SK-N-SH (cell line): ENCODE results near the gene PDE4B. TPM values are rescaled to one million over a fixed set of nuclear protein-coding genes. Genes with fewer than 3 reads are reported as not detected.

ENCODE experiments used
- CTCF ChIA-PET: fragments of 300-600, 350-600 bp; formaldehyde crosslinking; extraction: SDS; loops from one replicate; lab custom pipeline; 2021; lab: Yijun Ruan, JAX
- POLR2A ChIA-PET: fragments of 350-600 bp; sonication (Branson Sonifier 250); formaldehyde crosslinking; extraction: SDS; loops from one replicate; lab custom pipeline; 2020; ENCODE audit warnings: antibody characterized with exemption, inconsistent platforms; lab: Yijun Ruan, JAX
- DNase-seq: peaks from one replicate; pipeline ENCODE4 v3.0.0; 2012
- H2AFZ ChIP-seq: fragments of 200-600 bp; sonication (generic); 2 replicates; pipeline ENCODE4 v1.8.1; 2016; ENCODE audit warnings: antibody characterized with exemption, mild to moderate bottlenecking, low read depth
- H3F3A ChIP-seq: fragments of 200-600 bp; sonication (generic); replicated peaks from 2 replicates; pipeline ENCODE3; 2016; ENCODE audit warnings: antibody characterized with exemption, mild to moderate bottlenecking; ENCODE audit not compliant: insufficient read depth
- H3K27ac ChIP-seq, 2 experiments: fragments of 200-500 bp in 1 of 2; fragments of 200-600 bp in 1 of 2; sonication (Bioruptor generic) in 1 of 2; sonication (generic), shearing (Covaris generic) in 1 of 2; 2 replicates each; pipeline versions ENCODE4 v1.5.1 to v1.6.1; 2014 to 2016; ENCODE audit warnings: low read depth in 2 of 2, inconsistent platforms in 1 of 2, low read length in 1 of 2, mild to moderate bottlenecking in 1 of 2, mixed read lengths in 1 of 2
- H3K27me3 ChIP-seq: fragments of 200-600 bp; sonication (generic), shearing (Covaris generic); 2 replicates; pipeline ENCODE4 v1.6.1; 2016; ENCODE audit warnings: mixed run types; ENCODE audit not compliant: insufficient read depth
- H3K36me3 ChIP-seq, 2 experiments: fragments of 200-500 bp in 1 of 2; fragments of 200-600 bp in 1 of 2; sonication (Bioruptor generic) in 1 of 2; sonication (generic) in 1 of 2; replicated peaks in 1 of 2; 2 replicates each; pipeline versions ENCODE3 to v1.5.1; 2014 to 2016; ENCODE audit warnings: low read length in 1 of 2, mild to moderate bottlenecking in 1 of 2; ENCODE audit not compliant: insufficient read depth in 2 of 2, control insufficient read depth in 1 of 2
- H3K4me1 ChIP-seq, 2 experiments: fragments of 200-500 bp in 1 of 2; fragments of 200-600 bp in 1 of 2; sonication (Bioruptor generic) in 1 of 2; sonication (generic), shearing (Covaris generic) in 1 of 2; 2 replicates each; pipeline versions ENCODE4 v1.5.1 to v1.6.1; 2014 to 2016; ENCODE audit warnings: low read depth in 1 of 2, low read length in 1 of 2, mixed run types in 1 of 2; ENCODE audit not compliant: insufficient read depth in 2 of 2, control insufficient read depth in 1 of 2
- H3K4me2 ChIP-seq: fragments of 200-600 bp; sonication (generic), shearing (Covaris generic); 2 replicates; pipeline ENCODE4 v1.6.1; 2017; ENCODE audit warnings: mixed run types
- H3K4me3 ChIP-seq, 2 experiments: fragments of 200-500 bp in 1 of 2; fragments of 200-600 bp in 1 of 2; sonication (Bioruptor generic) in 1 of 2; sonication (generic), shearing (Covaris generic) in 1 of 2; 2 replicates each; pipeline versions ENCODE4 v1.5.1 to v1.8.1; 2014 to 2016; ENCODE audit warnings: low read depth in 2 of 2, inconsistent platforms in 1 of 2, low read length in 1 of 2, mild to moderate bottlenecking in 1 of 2, mixed read lengths in 1 of 2, moderate library complexity in 1 of 2
- H3K79me2 ChIP-seq: fragments of 200-600 bp; sonication (generic); 2 replicates; pipeline ENCODE4 v1.8.1; 2017; ENCODE audit warnings: mild to moderate bottlenecking; ENCODE audit not compliant: insufficient read depth
- H3K9ac ChIP-seq: fragments of 200-600 bp; sonication (generic); 2 replicates; pipeline ENCODE4 v1.6.1; 2017; ENCODE audit warnings: mixed run types
- H3K9me2 ChIP-seq: fragments of 200-600 bp; sonication (generic); 2 replicates; pipeline ENCODE4 v1.6.1; 2017; ENCODE audit warnings: mixed run types
- H3K9me3 ChIP-seq: fragments of 200-600 bp; sonication (generic); 2 replicates; pipeline ENCODE4 v1.6.1; 2017; ENCODE audit warnings: mixed run types, mild to moderate bottlenecking, moderate library complexity
- H4K20me1 ChIP-seq: fragments of 200-600 bp; sonication (generic); 2 replicates; pipeline ENCODE4 v1.6.1; 2017; ENCODE audit warnings: mild to moderate bottlenecking, mixed run types; ENCODE audit not compliant: insufficient read depth
- CHD2 ChIP-seq: fragments of 150-350 bp; IDR thresholded peaks from 2 replicates; pipeline ENCODE4 v1.6.1; 2018; ENCODE audit warnings: low read length; ENCODE audit not compliant: partially characterized antibody
- ELF1 ChIP-seq: IDR thresholded peaks from 2 replicates; pipeline ENCODE4 v1.4.0; 2012
- EZH2phosphoT487 ChIP-seq: fragments of 200-600 bp; sonication (generic); IDR thresholded peaks from 2 replicates; pipeline ENCODE4 v1.6.1; 2017; ENCODE audit warnings: low read depth, mixed run types, mild to moderate bottlenecking, antibody characterized with exemption, moderate library complexity, borderline replicate concordance
- FOSL2 ChIP-seq: IDR thresholded peaks from 2 replicates; pipeline ENCODE4 v1.4.0; 2012; ENCODE audit warnings: low read depth, mild to moderate bottlenecking, moderate library complexity, borderline replicate concordance
- FOXM1 ChIP-seq: IDR thresholded peaks from 2 replicates; pipeline ENCODE4 v1.4.0; 2012; ENCODE audit warnings: low read depth, mild to moderate bottlenecking
- MXI1 ChIP-seq: IDR thresholded peaks from 2 replicates; pipeline ENCODE4 v1.6.1; 2012; ENCODE audit warnings: mild to moderate bottlenecking, low read depth, low read length, improper control_type of control experiment
- POLR2AphosphoS5 ChIP-seq: IDR thresholded peaks from 2 replicates; pipeline ENCODE4 v1.6.1; 2012; ENCODE audit warnings: low read depth, low read length
- RAD21 ChIP-seq: IDR thresholded peaks from 2 replicates; pipeline ENCODE4 v1.6.1; 2012; ENCODE audit warnings: mild to moderate bottlenecking, low read length
- RCOR1 ChIP-seq: fragments of 150-350 bp; IDR thresholded peaks from 2 replicates; pipeline ENCODE4 v1.6.1; 2017; ENCODE audit warnings: antibody characterized with exemption, low read length
- RFX5 ChIP-seq: IDR thresholded peaks from 2 replicates; pipeline ENCODE4 v1.6.1; 2012; ENCODE audit warnings: mild to moderate bottlenecking, improper control_type of control experiment, low read length
- SIN3A ChIP-seq: IDR thresholded peaks from 2 replicates; pipeline ENCODE4 v1.6.1; 2012; ENCODE audit warnings: low read depth, mild to moderate bottlenecking, low read length, moderate library complexity, borderline replicate concordance
- TCF12 ChIP-seq: IDR thresholded peaks from 2 replicates; pipeline ENCODE4 v1.4.0; 2012
- TEAD4 ChIP-seq: IDR thresholded peaks from 2 replicates; pipeline ENCODE4 v1.4.0; 2012; ENCODE audit warnings: mild to moderate bottlenecking, borderline replicate concordance; ENCODE audit not compliant: insufficient read depth
- YY1 ChIP-seq: IDR thresholded peaks from 2 replicates; pipeline ENCODE4 v1.4.0; 2012; ENCODE audit warnings: low read depth, mild to moderate bottlenecking
- ZBTB33 ChIP-seq: IDR thresholded peaks from 2 replicates; pipeline ENCODE4 v1.4.0; 2012; ENCODE audit warnings: low read depth, borderline replicate concordance
- WGBS: methylation state at CpG from one replicate; pipeline ENCODE4 v1.1.6; 2017; ENCODE audit warnings: low lambda C conversion rate; 5-methylcytosine and 5-hydroxymethylcytosine counted together
- polyA plus RNA-seq, 3 experiments: library from polyadenylated mRNA; depleted of rRNA; stranded (reverse); fragments of >200 nt; gene quantifications; 2 replicates each; pipeline ENCODE4 v1.2.3, GENCODE V29; 2012
- TF ChIP-seq, protein P1 (sequence below): fragments of 150-350 bp; IDR thresholded peaks from 2 replicates; pipeline ENCODE4 v1.6.1; 2017; ENCODE audit warnings: antibody characterized with exemption, low read length, low read depth, borderline replicate concordance
- TF ChIP-seq, protein P2 (sequence below): IDR thresholded peaks from 2 replicates; pipeline ENCODE4 v1.4.0; 2012; ENCODE audit warnings: low read depth
- TF ChIP-seq, protein P3 (sequence below): IDR thresholded peaks from 2 replicates; pipeline ENCODE4 v1.6.1; 2012; ENCODE audit warnings: mild to moderate bottlenecking, low read depth, low read length, moderate library complexity
- TF ChIP-seq, protein P4 (sequence below): fragments of 200-600 bp; sonication (generic); IDR thresholded peaks from 2 replicates; pipeline ENCODE4 v1.6.1; 2017; ENCODE audit warnings: antibody characterized with exemption, mild to moderate bottlenecking, moderate library complexity

PDE4B gene
- polyA plus RNA-seq, 1 of the 3 experiments (the other 2 are of a cell fraction): 1.9 TPM

- H3K36me3 ChIP-seq: no peaks in the 10 kb centered on the region
- no peaks in the 10 kb centered on the region for H4K20me1 ChIP-seq
- ChIA-PET CTCF (no interaction called here), POLR2A (no interaction called here)
- DNase-seq: no peak
- H3K27ac ChIP-seq: no peak overlapping the region
- no peaks in the 10 kb centered on the region for H3K27me3 ChIP-seq
- H2AFZ ChIP-seq: no peak overlapping the region
- H3K4me2 ChIP-seq: no peak overlapping the region
- TF ChIP-seq RAD21: no peak
- TF ChIP-seq CHD2: no peak
- TF ChIP-seq EZH2phosphoT487: no peak
- TF ChIP-seq, protein P1, sequence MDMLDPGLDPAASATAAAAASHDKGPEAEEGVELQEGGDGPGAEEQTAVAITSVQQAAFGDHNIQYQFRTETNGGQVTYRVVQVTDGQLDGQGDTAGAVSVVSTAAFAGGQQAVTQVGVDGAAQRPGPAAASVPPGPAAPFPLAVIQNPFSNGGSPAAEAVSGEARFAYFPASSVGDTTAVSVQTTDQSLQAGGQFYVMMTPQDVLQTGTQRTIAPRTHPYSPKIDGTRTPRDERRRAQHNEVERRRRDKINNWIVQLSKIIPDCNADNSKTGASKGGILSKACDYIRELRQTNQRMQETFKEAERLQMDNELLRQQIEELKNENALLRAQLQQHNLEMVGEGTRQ: no peak
- no peak for TF ChIP-seq SIN3A
- TF ChIP-seq FOXM1: no peak
- no peak for TF ChIP-seq YY1
- TF ChIP-seq, protein P2, sequence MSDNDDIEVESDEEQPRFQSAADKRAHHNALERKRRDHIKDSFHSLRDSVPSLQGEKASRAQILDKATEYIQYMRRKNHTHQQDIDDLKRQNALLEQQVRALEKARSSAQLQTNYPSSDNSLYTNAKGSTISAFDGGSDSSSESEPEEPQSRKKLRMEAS: no peak
- no peak for TF ChIP-seq TCF12
- TF ChIP-seq TEAD4: no peak
- no peak for TF ChIP-seq ZBTB33
- TF ChIP-seq, all 33 proteins: peak for 0
- Histone ChIP-seq H3K4me1 (no peaks in the 10 kb centered on the region; a peak in 1 of 4 replicates), H3K79me2 (no peaks in the 10 kb centered on the region), H3F3A (no peaks in the 10 kb centered on the region), H3K4me3 (no peak overlapping the region), H3K9ac (no peak overlapping the region), H3K9me2 (no peaks in the 10 kb centered on the region), H3K9me3 (no peaks in the 10 kb centered on the region)
Observed at GRCh38 chr1:65756616-65757015, 36.1 kb upstream of the PDE4B start.

DNA sequence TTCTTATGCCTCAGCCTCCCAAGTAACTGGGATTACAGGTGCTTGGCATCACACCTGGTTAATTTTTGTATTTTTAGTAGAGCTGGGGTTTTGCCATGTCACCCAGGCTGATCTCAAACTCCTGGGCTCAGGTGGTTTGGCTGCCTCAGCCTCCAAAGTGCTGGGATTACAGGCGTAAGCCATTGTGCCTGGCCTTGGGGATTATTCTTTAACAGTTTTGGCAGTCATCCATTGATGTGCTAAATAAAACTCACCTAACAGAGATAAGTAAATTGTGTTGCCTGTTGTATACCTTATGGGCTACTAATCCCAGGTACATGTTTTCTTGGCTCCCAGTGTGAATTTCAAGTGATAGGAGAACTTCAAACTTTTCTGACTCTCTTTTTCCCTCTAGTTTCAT is 35.2 kb upstream of the PDE4B start:
- Histone ChIP-seq H3K36me3 (no peaks in the 10 kb centered on the region), H3K4me3 (no peak overlapping the region), H3K9me3 (no peaks in the 10 kb centered on the region), H3K27ac (no peak overlapping the region), H3K27me3 (no peaks in the 10 kb centered on the region), H3F3A (no peaks in the 10 kb centered on the region), H4K20me1 (no peaks in the 10 kb centered on the region), H3K4me1 (peaks cover 0 to 3% of the 10 kb centered on the region in 2 experiments; a peak in 2 of 4 replicates), H3K9me2 (no peaks in the 10 kb centered on the region), H2AFZ (no peak overlapping the region), H3K4me2 (no peak overlapping the region), H3K9ac (no peak overlapping the region), H3K79me2 (no peaks in the 10 kb centered on the region)
- no peak for DNase-seq
- CTCF ChIA-PET: no interaction called here
- POLR2A ChIA-PET: no interaction called here
- WGBS: 75% methylated on average over 1 of the region's 1 CpG
- TF ChIP-seq, protein P3, sequence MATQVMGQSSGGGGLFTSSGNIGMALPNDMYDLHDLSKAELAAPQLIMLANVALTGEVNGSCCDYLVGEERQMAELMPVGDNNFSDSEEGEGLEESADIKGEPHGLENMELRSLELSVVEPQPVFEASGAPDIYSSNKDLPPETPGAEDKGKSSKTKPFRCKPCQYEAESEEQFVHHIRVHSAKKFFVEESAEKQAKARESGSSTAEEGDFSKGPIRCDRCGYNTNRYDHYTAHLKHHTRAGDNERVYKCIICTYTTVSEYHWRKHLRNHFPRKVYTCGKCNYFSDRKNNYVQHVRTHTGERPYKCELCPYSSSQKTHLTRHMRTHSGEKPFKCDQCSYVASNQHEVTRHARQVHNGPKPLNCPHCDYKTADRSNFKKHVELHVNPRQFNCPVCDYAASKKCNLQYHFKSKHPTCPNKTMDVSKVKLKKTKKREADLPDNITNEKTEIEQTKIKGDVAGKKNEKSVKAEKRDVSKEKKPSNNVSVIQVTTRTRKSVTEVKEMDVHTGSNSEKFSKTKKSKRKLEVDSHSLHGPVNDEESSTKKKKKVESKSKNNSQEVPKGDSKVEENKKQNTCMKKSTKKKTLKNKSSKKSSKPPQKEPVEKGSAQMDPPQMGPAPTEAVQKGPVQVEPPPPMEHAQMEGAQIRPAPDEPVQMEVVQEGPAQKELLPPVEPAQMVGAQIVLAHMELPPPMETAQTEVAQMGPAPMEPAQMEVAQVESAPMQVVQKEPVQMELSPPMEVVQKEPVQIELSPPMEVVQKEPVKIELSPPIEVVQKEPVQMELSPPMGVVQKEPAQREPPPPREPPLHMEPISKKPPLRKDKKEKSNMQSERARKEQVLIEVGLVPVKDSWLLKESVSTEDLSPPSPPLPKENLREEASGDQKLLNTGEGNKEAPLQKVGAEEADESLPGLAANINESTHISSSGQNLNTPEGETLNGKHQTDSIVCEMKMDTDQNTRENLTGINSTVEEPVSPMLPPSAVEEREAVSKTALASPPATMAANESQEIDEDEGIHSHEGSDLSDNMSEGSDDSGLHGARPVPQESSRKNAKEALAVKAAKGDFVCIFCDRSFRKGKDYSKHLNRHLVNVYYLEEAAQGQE: no peak
- TF ChIP-seq ELF1: no peak
- no peak for TF ChIP-seq RFX5
- TF ChIP-seq MXI1: no peak
- TF ChIP-seq RCOR1: no peak
- no peak for TF ChIP-seq ZBTB33
- TF ChIP-seq POLR2AphosphoS5: no peak
- TF ChIP-seq, protein P4, sequence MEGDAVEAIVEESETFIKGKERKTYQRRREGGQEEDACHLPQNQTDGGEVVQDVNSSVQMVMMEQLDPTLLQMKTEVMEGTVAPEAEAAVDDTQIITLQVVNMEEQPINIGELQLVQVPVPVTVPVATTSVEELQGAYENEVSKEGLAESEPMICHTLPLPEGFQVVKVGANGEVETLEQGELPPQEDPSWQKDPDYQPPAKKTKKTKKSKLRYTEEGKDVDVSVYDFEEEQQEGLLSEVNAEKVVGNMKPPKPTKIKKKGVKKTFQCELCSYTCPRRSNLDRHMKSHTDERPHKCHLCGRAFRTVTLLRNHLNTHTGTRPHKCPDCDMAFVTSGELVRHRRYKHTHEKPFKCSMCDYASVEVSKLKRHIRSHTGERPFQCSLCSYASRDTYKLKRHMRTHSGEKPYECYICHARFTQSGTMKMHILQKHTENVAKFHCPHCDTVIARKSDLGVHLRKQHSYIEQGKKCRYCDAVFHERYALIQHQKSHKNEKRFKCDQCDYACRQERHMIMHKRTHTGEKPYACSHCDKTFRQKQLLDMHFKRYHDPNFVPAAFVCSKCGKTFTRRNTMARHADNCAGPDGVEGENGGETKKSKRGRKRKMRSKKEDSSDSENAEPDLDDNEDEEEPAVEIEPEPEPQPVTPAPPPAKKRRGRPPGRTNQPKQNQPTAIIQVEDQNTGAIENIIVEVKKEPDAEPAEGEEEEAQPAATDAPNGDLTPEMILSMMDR: no peak
- TF ChIP-seq FOSL2: no peak
